T47D (cell line): ENCODE measurements around the gene DAZL.
A peak's percentile ranks its signal among the peaks of the same experiment; 100 is the strongest.

Experiments used
- DNase-seq, 2 experiments: peaks; one replicate each; pipeline versions ENCODE4 v3.0.0 to v3.0.0-alpha.2; 2011 to 2012; ENCODE audit warnings: low read depth in 1 of 2, low spot score in 1 of 2
- JUND ChIP-seq: IDR thresholded peaks from 2 replicates; pipeline ENCODE4 v1.6.1; 2012; ENCODE audit warnings: low read depth
- in situ Hi-C: cut with HindIII; loops from 2 replicates; pipeline ENCODE4 v1.10.0; 2016; ENCODE audit warnings: low sequenced_read_pairs, low pct_unique_long_range_greater_than_20kb

Gene DAZL

DNA sequence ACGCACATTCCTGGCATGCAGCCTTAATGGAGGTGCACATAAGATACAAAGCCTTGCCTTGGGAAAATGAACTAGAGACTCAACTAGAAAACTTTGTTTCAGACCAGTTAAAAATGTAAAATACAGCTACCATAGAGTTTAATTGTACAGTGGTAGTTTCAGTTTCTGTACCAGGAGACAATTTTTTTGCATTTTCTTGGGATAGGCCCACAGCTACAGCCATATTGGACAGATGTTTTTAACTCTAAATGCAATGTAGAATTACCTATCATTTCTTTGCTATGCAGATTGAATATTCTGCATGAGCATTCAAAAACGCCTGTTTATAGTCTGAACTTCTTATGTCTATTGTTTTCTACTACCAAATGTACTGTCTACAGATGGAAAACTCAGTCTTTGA lies 20.3 kb downstream of the DAZL start:
- in situ Hi-C loops = no loop called here
- TF ChIP-seq JUND = no peak
- no peak for DNase-seq

GRCh38 chr3:16583551-16583950 lies 21.7 kb downstream of the DAZL start:
- in situ Hi-C loops = no loop called here
- TF ChIP-seq JUND = no peak
- no peak for DNase-seq

DNA sequence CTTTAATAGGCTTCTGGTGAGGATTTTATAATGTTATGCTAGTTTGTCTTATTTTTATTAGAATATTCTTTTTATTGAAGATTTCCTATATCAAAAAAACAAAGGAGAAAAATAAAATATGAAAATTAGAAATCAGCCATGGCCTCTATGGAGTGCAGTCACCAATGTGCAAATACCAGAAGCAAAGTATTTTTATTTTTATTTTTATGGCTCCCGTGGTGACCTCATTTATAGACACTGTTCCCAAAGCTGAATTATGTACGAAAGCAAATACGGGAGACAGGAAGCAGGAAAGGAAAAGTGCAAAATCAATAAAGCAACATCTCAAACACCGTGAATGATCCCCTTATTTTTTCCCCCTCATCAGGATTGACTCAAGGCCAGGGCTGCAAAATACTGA lies 35.1 kb downstream of the DAZL start:
- TF ChIP-seq JUND = no peak
- DNase-seq = peak in 1 of 2 experiments; percentile 4

DNA sequence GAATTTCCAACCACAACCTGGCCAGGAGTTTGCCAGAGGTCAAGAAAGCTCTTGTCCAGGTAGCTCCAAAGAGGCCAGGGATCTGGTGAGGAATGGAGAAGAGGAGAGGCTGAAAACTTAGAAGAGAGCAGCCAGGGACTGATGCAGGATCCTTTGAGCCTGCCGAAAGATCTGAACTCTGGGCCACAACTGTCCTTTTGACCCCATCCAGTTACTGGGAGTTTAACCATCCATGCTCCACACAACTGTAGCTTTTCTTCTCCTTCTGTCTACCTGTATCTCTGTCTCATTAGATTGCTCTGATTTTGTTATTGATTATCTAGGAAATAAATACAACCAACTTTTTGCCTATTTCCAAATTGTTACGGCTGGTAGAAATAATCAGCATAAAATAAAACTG lies 36.7 kb downstream of the DAZL start:
- no peak for TF ChIP-seq JUND
- DNase-seq = no peak
- in situ Hi-C loops = no loop called here

More for the DNA sequence above, 35.1 kb downstream of the DAZL start:
- in situ Hi-C loops = no loop called here

DNA sequence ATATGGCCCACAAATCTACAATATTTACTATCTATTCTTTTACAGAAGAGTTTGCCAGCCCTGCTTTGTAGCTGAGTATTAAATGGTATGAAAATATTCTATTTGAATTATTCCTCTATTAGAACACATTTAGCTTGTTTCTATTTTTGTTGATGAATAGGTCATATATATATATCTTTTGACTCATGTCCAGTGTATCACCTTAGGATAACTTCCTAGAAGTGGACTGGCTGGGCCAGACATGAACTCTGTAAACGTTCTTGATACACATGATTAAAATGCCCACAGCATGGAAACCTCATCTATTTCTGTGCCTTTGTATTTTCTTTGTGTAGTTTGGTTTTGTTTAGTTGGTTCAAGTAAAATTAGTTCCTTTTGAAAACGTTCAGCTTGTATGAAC lies 37.1 kb downstream of the DAZL start:
- in situ Hi-C loops = no loop called here
- DNase-seq = no peak
- TF ChIP-seq JUND = no peak

GRCh38 chr3:16559653-16560365 lies 45.4 kb downstream of the DAZL start:
- no peak for DNase-seq
- no peak for TF ChIP-seq JUND
- in situ Hi-C loops = no loop called here

- in situ Hi-C loops = no loop called here
- DNase-seq = no peak
- no peak for TF ChIP-seq JUND
These were observed 51.1 kb downstream of the DAZL start for GRCh38 chr3:16554126-16554525.

DNA sequence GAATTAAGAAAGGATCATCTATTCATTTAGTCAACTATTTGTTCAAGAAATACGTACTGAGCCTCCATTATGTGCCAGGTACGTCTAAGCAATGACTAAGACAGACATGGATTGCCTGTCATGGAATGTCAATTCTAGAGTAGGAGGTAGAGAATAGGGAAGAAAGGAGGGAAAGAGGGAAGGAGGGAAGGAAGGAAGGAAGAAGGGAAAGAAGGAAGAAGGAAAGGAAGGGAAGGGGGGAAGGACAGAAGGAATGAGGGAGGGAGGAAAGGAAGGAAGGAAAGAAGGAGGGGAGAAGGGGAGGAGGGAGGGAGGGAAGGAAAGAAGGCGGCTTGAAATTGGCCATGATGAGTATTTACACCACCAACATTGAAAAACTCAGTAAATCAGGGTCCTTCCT lies 52.5 kb downstream of the DAZL start:
- in situ Hi-C loops = no loop called here
- no peak for TF ChIP-seq JUND
- DNase-seq = no peak

- in situ Hi-C loops = no loop called here
- TF ChIP-seq JUND = no peak
- no peak for DNase-seq
These were observed 53.8 kb downstream of the DAZL start for GRCh38 chr3:16551342-16551976.

DNA sequence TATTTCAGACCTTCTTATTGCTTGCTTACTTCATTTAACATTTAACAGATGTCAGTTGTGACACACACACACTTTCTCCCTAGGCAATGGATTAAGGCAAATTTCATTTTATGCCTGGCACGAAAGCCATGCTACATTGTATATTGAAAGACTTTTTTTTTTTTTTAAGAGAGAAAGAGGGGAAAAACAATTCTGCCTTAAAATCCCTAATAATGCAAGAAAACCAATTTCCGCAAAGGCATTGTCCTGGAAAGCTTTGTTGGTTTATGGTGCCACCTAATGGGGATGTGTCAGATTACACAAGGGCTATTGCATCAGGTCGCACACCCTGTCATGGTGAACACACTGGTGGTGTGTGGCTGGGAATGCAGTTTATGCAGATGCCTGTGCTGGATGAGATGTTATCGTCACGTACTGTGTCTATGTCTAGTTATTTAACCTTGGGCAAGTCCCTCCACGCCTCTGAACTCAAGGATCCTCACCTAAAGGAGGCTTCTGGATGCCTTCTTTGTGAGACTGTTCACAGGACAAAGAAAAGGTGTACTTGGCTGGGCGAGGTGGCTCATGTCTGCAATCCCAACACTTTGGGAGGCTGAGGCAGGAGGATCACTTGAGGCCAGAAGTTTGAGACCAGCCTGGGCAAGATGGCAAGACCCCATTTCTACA lies 54.4 kb downstream of the DAZL start:
- no peak for TF ChIP-seq JUND
- in situ Hi-C loops = no loop called here
- peak; percentile 31 to 88 for DNase-seq

DNA sequence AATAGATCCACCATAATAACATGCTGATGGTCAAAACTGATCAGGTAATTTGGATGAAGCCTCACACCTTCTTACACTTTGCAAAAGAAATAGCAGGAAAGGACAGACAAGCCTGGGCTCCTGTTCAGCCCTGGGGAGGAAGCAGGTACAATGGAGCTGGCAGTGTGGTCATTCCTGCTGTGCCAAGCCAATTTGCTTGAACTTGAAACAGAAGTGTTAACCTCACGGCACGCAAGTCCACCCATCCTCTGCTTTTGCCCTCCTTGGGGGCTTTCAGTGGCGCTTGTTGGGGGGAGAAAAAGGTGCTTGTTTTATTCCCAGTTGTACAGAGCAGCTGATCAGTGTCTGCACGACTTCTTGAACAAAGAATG lies 54.9 kb downstream of the DAZL start:
- TF ChIP-seq JUND = no peak
- in situ Hi-C loops = no loop called here
- peak in 1 of 2 experiments; percentile 15 for DNase-seq

DNA sequence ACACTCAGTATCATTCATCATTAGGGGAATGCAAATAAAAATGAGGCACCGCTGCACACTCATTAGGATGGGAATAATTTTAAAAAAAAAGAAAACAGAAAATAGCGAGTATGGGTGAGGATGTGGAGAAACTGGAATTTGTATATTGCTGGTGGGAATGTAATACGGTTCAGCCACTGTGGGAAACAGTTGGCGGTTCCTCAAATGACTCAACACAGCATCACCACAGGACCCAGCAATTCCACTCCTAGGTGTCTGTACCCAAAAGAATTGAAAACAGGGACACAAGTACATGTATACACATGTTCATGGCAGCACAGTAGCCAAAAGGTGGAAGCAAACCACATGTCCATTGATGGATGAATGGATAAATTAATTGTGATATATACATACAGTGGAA lies 56.5 kb downstream of the DAZL start:
- TF ChIP-seq JUND = no peak
- DNase-seq = no peak
- in situ Hi-C loops = no loop called here

DNA sequence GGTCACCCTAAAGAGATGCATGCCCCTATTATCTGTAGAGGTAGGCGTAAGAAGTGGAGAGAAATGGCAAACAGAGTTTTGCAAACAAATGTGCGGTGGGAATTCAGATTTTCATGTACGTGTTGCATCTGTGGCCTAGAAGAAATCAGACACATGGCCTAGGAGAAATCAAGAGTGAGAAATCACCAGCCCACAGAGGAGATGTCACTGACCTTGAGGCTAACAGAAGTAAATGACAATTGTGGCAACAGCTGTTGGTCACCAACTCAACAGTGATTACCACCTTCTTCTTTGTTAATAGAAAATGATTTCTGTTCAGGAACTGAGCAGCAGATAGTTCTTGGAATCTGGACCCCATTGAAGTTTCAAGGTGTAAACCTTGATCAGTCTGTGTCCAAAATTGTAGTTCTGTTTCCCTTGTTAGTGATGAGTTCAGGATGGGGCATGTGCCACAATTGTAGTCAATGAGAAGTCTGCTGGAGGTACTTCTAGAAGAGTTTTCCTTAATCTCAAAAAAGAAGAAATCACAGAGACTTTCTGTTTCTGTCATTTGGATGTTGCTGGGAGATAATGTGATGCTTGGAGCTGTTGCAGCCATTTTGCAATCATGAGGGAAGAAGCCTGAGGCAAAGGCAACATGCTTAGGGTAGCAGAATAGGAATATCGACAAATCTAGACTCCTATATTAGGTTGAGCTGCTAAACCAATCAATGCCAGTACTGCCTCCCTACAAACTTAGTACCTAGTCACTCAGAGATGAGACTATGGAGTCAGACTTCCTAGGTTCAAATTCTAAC lies 57.5 kb downstream of the DAZL start:
- in situ Hi-C loops = no loop called here
- TF ChIP-seq JUND = no peak
- no peak for DNase-seq
